Loucy (cell line): ENCODE data around the gene GALNT3.

Source experiments
- EZH2phosphoT487 ChIP-seq: fragments of 200-600 bp; IDR thresholded peaks from 2 replicates; pipeline ENCODE4 v1.6.1; 2018; ENCODE audit warnings: antibody characterized with exemption, mild to moderate bottlenecking, moderate library complexity, borderline replicate concordance
- TF ChIP-seq, protein P1 (sequence below): fragments of 200-600 bp; sonication (generic); conservative IDR thresholded peaks from 2 replicates; pipeline ENCODE4 v1.5.1; 2014; ENCODE audit warnings: mild to moderate bottlenecking, antibody characterized with exemption, low read length

DNA sequence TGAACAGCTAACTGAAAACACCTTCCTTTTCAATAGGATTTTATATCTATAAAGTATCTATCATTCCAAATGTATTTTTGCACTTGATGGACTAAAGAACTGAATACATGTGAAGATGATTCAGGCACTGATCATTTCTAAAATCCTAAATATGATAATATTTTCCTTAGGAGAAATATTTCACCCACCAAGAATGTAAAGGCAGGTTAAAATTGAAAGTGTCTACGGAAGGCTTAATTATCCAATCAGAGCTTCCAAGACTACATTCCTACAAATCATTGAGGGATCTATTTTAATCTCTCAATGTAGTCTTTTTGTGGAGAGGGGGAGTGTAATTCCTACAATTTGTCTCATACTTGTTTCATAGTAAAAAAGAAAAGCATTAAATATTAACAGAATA is 3.6 kb downstream of the GALNT3 start:
- TF ChIP-seq, protein P1, sequence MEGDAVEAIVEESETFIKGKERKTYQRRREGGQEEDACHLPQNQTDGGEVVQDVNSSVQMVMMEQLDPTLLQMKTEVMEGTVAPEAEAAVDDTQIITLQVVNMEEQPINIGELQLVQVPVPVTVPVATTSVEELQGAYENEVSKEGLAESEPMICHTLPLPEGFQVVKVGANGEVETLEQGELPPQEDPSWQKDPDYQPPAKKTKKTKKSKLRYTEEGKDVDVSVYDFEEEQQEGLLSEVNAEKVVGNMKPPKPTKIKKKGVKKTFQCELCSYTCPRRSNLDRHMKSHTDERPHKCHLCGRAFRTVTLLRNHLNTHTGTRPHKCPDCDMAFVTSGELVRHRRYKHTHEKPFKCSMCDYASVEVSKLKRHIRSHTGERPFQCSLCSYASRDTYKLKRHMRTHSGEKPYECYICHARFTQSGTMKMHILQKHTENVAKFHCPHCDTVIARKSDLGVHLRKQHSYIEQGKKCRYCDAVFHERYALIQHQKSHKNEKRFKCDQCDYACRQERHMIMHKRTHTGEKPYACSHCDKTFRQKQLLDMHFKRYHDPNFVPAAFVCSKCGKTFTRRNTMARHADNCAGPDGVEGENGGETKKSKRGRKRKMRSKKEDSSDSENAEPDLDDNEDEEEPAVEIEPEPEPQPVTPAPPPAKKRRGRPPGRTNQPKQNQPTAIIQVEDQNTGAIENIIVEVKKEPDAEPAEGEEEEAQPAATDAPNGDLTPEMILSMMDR = no peak
- TF ChIP-seq EZH2phosphoT487 = no peak
